ENCODE data around the gene LGALS9B. TPM values are rescaled to one million over a fixed set of nuclear protein-coding genes. Genes with fewer than 3 reads are reported as not detected.
"Not testable (repeated sequence)": the region's sequence is repeated elsewhere in the genome, so short reads cannot be mapped to it uniquely, and the experiment has no call there.

Gene LGALS9B
- polyA plus RNA-seq, 1 of the 3 experiments (the other 2 are of a cell fraction) = not detected

DNA sequence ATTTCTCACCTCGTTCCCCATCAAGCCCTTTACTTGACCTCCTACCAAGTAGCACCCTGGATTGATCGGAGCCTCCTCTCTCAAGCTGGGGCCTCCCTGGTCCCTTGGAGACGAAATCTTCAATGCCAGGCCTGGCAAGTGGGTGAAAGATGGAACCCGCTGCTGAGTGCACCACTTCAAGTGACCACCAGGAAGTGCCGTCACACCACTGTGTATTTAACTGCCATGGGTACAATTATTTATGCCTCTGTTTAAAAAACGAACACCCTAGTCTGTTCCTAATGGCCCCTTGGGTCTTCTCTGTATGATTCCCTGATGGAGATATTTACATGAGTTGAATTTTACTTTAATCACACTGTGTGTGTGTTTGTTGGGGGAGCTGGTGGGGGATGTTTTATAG, 20.4 kb downstream of the LGALS9B start:
- H3K4me2 ChIP-seq; H3K36me3 ChIP-seq (replicated peaks in 1 of 2; ENCODE audit: control insufficient read depth in 1 of 2, insufficient read depth in 2 of 2, low read length in 1 of 2); H3K4me3 ChIP-seq (ENCODE audit: low read depth in 2 of 2, low read length in 1 of 2); POLR2A ChIA-PET; H3F3A ChIP-seq (replicated peaks; ENCODE audit: insufficient read depth); H3K9me3 ChIP-seq; H3K27ac ChIP-seq (ENCODE audit: low read depth in 2 of 2, low read length in 1 of 2); H2AFZ ChIP-seq (ENCODE audit: low read depth); H3K27me3 ChIP-seq (ENCODE audit: insufficient read depth); H3K9ac ChIP-seq; CTCF ChIA-PET; H3K9me2 ChIP-seq; H3K79me2 ChIP-seq (ENCODE audit: insufficient read depth); H4K20me1 ChIP-seq (ENCODE audit: insufficient read depth); H3K4me1 ChIP-seq (ENCODE audit: control insufficient read depth in 1 of 2, insufficient read depth in 2 of 2, low read depth in 1 of 2, low read length in 1 of 2): not testable (repeated sequence)
- TF ChIP-seq, protein P1, sequence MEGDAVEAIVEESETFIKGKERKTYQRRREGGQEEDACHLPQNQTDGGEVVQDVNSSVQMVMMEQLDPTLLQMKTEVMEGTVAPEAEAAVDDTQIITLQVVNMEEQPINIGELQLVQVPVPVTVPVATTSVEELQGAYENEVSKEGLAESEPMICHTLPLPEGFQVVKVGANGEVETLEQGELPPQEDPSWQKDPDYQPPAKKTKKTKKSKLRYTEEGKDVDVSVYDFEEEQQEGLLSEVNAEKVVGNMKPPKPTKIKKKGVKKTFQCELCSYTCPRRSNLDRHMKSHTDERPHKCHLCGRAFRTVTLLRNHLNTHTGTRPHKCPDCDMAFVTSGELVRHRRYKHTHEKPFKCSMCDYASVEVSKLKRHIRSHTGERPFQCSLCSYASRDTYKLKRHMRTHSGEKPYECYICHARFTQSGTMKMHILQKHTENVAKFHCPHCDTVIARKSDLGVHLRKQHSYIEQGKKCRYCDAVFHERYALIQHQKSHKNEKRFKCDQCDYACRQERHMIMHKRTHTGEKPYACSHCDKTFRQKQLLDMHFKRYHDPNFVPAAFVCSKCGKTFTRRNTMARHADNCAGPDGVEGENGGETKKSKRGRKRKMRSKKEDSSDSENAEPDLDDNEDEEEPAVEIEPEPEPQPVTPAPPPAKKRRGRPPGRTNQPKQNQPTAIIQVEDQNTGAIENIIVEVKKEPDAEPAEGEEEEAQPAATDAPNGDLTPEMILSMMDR (IDR thresholded peaks at IDR 0.05) = peak; percentile 22
- TF ChIP-seq RAD21 (IDR thresholded peaks at IDR 0.05; ENCODE audit: low read length) = peak; percentile 33
- peak; percentile 0 for DNase-seq
- WGBS (ENCODE audit: low lambda C conversion rate) = 58% methylated on average over 6 of the region's 6 CpGs

DNA sequence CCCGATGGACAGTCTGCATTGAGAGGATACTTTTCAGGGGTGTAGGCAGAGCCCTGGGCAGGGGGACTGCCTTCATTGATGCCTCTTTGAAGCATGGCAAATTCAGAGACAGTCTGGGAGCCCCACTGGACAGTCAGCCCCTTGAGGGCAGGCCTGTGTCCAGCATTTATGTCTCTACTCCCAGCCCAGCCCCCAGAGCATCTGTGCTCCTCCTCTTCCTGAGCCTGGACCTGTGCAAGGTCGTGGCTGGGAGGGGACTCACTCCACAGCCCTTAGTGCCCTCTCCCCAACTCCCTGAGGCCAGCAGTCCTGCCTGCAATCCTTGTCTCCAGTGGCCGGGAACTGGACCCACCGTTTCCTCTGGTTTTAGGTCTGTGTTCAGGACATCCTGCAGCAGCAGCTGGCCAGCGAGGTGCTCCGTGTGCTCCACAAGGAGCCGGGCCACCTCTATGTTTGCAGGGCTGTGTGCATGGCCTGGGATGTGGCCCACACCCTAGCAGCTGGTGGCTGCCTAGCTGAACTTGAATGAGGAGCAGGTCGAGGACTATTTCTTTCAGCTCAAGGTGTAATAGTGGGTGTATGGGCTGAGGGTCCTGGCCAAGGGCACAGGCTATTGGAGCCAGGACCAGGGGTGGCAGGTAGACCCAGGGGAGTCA, 22.6 kb downstream of the LGALS9B start:
- H3K4me3 ChIP-seq (ENCODE audit: low read depth in 2 of 2, low read length in 1 of 2); H3K9me3 ChIP-seq; H3K9me2 ChIP-seq; H3K9ac ChIP-seq; POLR2A ChIA-PET; DNase-seq; CTCF ChIA-PET; H3F3A ChIP-seq (replicated peaks; ENCODE audit: insufficient read depth); H3K4me1 ChIP-seq (ENCODE audit: control insufficient read depth in 1 of 2, insufficient read depth in 2 of 2, low read depth in 1 of 2, low read length in 1 of 2); H2AFZ ChIP-seq (ENCODE audit: low read depth); H4K20me1 ChIP-seq (ENCODE audit: insufficient read depth); H3K4me2 ChIP-seq; H3K36me3 ChIP-seq (replicated peaks in 1 of 2; ENCODE audit: control insufficient read depth in 1 of 2, insufficient read depth in 2 of 2, low read length in 1 of 2); H3K27me3 ChIP-seq (ENCODE audit: insufficient read depth); H3K27ac ChIP-seq (ENCODE audit: low read depth in 2 of 2, low read length in 1 of 2); H3K79me2 ChIP-seq (ENCODE audit: insufficient read depth): not testable (repeated sequence)
- WGBS (ENCODE audit: low lambda C conversion rate) = no CpG with 5 or more reads among the region's 8 CpGs

DNA sequence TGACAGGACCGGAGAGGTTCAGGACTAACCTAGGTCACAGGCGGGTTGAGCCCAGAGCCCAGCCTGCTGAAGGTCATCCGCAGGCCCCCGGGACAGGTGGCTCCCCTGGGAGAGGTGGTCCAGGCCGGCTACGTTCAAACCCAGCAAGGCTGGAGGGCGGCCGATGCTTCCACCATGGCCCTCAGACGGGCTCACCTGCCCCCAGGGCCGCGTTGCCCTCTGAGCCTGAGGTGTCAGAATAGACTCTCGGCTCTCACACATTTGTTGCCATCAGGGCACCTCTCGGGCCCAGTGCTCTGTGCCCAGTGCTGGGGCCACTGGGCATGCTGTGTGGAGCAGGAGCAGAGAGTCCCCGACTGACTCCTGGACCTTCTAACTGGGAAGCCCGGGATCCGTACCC, 23.2 kb downstream of the LGALS9B start:
- H3F3A ChIP-seq (replicated peaks; ENCODE audit: insufficient read depth); H3K27me3 ChIP-seq (ENCODE audit: insufficient read depth); H3K4me3 ChIP-seq (ENCODE audit: low read depth in 2 of 2, low read length in 1 of 2): not testable (repeated sequence)

DNA sequence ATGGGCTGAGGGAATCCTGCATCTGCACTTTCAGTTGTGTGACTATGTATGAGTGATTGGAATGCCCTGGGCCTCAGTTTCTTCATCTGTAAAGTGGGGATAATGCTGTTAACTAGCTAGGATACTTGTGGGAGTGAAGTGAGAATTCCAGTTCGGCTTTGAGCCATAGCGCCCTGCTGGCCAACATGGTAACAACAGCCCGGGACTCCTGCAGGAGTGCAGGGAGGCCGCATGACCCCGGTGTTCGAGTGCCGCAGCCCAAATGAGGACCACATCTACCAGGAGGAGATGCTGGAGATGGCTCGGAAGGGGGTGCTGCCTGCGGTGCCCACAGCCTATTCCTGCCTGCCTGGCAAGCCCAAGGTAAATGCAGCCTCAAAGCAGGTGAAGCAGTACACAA, 23.7 kb downstream of the LGALS9B start:
- H3K4me2 ChIP-seq; H3K27me3 ChIP-seq (ENCODE audit: insufficient read depth); H3K9me2 ChIP-seq; H2AFZ ChIP-seq (ENCODE audit: low read depth); H3K36me3 ChIP-seq (replicated peaks in 1 of 2; ENCODE audit: control insufficient read depth in 1 of 2, insufficient read depth in 2 of 2, low read length in 1 of 2); H4K20me1 ChIP-seq (ENCODE audit: insufficient read depth); H3K4me1 ChIP-seq (ENCODE audit: control insufficient read depth in 1 of 2, insufficient read depth in 2 of 2, low read depth in 1 of 2, low read length in 1 of 2); POLR2A ChIA-PET; DNase-seq; H3K4me3 ChIP-seq (ENCODE audit: low read depth in 2 of 2, low read length in 1 of 2); H3K79me2 ChIP-seq (ENCODE audit: insufficient read depth); H3K27ac ChIP-seq (ENCODE audit: low read depth in 2 of 2, low read length in 1 of 2); H3F3A ChIP-seq (replicated peaks; ENCODE audit: insufficient read depth); H3K9me3 ChIP-seq; H3K9ac ChIP-seq; CTCF ChIA-PET: not testable (repeated sequence)
- 69% methylated on average over 2 of the region's 9 CpGs for WGBS (ENCODE audit: low lambda C conversion rate)

More for the DNA sequence above, 23.2 kb downstream of the LGALS9B start:
- peak; percentile 2 for DNase-seq
- H3K79me2 ChIP-seq (ENCODE audit: insufficient read depth); H3K27ac ChIP-seq (ENCODE audit: low read depth in 2 of 2, low read length in 1 of 2); H3K9ac ChIP-seq; H3K9me2 ChIP-seq; H3K4me2 ChIP-seq; H3K9me3 ChIP-seq; CTCF ChIA-PET; H4K20me1 ChIP-seq (ENCODE audit: insufficient read depth); H3K4me1 ChIP-seq (ENCODE audit: control insufficient read depth in 1 of 2, insufficient read depth in 2 of 2, low read depth in 1 of 2, low read length in 1 of 2); POLR2A ChIA-PET; H3K36me3 ChIP-seq (replicated peaks in 1 of 2; ENCODE audit: control insufficient read depth in 1 of 2, insufficient read depth in 2 of 2, low read length in 1 of 2); H2AFZ ChIP-seq (ENCODE audit: low read depth): not testable (repeated sequence)
- 66% methylated on average over 6 of the region's 16 CpGs for WGBS (ENCODE audit: low lambda C conversion rate)
